ENCODE measurements around the gene TMEM92.

TMEM92 gene

DNA sequence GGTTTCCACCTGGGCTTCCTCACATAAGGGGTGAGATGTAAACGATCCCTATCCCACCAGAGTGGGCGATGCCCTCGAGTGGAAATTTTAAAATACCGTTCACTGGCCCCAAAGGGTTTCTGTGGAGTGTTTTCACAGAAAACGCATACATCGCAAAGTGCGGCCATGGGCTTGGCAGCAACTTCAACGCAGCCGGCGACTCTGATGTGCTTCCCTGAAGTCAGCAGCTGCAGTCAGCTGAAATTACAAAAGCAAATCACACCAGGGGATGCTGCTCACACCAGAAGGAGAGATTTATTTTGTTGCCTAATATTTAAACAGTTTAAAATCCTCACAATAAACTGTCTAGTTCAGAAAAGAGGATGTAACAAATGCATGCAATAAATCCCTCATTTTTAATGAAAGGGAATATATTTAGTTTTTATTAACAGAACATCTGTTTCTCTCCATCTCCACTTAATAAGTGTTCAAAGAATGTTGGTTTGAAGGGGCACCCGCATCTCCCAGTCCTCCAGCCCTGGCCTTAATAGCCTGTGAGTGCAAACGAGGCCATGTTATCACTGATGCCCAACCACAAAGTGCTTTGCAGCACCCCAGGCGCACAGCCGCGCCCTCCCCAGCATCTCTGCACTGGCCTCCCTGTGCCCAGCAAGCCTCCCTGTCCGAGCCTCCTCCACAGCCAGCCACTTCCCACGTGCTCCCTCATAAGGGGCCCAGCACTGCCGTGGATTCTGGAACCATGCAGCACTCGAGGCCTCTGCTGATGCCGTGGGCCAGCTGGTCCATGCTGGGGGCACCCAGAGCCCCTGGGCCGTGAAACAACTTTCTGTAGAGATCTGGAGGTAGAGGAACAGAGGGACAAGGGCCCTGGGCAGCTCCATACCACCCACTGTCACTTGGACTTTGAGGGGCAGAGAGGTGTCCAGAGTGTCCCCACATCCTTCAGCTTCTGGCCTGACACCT is 54.4 kb downstream of the TMEM92 start:
- no peak for DNase-seq

DNA sequence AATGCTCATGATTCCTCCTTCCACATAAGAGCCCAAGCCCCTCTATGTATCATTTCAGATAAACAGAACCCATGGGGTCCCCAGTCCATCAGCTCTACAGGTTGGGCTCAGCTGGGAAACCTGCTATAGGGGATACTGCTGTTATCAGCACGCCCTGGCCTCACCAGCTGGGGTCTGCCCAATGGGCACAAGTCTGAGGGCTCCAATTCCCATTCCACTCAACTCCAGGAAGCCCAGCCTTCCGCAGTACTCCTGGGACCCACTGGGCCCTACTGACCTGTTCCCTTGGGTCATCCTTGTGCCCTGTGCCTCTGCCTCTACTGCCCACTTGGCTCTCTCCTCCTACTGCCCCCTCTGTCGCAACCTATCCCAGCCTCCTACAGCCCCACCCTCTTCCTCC is 55.5 kb downstream of the TMEM92 start:
- DNase-seq = no peak

DNA sequence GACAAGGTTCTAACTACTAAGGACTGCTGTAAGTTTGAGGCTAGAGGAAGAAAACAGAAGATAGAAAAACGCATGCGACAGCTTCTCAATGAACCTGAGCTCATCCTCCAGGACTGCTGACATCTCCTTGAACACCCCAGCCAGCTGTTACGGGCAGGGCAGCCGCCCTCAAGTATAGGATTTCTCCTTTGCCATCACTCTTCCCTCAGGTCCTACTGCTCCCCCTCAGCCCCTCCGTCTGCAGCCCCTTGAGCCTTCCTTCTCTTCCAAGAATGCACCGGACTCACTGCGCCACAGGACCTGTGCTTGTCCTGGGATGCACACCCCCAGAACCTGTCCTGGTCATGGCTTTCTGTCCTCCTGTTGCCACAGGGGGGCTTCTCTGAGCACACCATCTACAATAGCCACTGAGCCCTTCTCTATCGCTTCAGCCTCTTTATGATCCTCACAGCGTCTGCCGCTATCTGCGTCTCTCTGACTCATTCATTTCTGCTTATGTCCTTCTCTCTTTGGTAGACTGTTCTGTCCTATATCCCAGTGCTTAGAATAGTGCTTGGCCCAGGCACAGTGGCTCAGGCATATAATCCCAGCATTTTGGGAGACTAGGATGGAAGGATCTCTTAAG is 56.0 kb downstream of the TMEM92 start:
- no peak for DNase-seq

All from fibroblast of skin of abdomen (primary cell).